AG20443 (cell line): Measurements from ENCODE around the gene GOLGA6L10.
"Not testable (repeated sequence)": the region's sequence is repeated elsewhere in the genome, so short reads cannot be mapped to it uniquely, and the experiment has no call there.

ENCODE experiments used
- DNase-seq: peaks from one replicate; pipeline ENCODE4 v3.0.0; 2012; ENCODE audit warnings: low spot score, mixed read lengths

The GOLGA6L10 gene

GRCh38 chr15:82317516-82317915, 31.8 kb downstream of the GOLGA6L10 start:
- DNase-seq: not testable (repeated sequence)

GRCh38 chr15:82317091-82317489, 32.2 kb downstream of the GOLGA6L10 start:
- no peak for DNase-seq

- not testable (repeated sequence) for DNase-seq
Observed at GRCh38 chr15:82316247-82317090, 32.8 kb downstream of the GOLGA6L10 start.

GRCh38 chr15:82315519-82316246, 33.6 kb downstream of the GOLGA6L10 start:
- DNase-seq: no peak

- DNase-seq: no peak
Observed at GRCh38 chr15:82314769-82315518, 34.3 kb downstream of the GOLGA6L10 start.

GRCh38 chr15:82313951-82314768, 35.1 kb downstream of the GOLGA6L10 start:
- not testable (repeated sequence) for DNase-seq

- DNase-seq: no peak
Observed at GRCh38 chr15:82313446-82313845, 35.8 kb downstream of the GOLGA6L10 start.

- DNase-seq: no peak
Observed at GRCh38 chr15:82312586-82313349, 36.5 kb downstream of the GOLGA6L10 start.

GRCh38 chr15:82311321-82311720, 38.0 kb downstream of the GOLGA6L10 start:
- DNase-seq: not testable (repeated sequence)

- no peak for DNase-seq
Observed at GRCh38 chr15:82309802-82310201, 39.5 kb downstream of the GOLGA6L10 start.

- no peak for DNase-seq
Observed at GRCh38 chr15:82307714-82308081, 41.6 kb downstream of the GOLGA6L10 start.

GRCh38 chr15:82306791-82307713, 42.2 kb downstream of the GOLGA6L10 start:
- DNase-seq: no peak

- no peak for DNase-seq
Observed at GRCh38 chr15:82305621-82306048, 43.6 kb downstream of the GOLGA6L10 start.

- DNase-seq: no peak
Observed at GRCh38 chr15:82304778-82305090, 44.5 kb downstream of the GOLGA6L10 start.

- no peak for DNase-seq
Observed at GRCh38 chr15:82303956-82304777, 45.1 kb downstream of the GOLGA6L10 start.

GRCh38 chr15:82301296-82302016, 47.8 kb downstream of the GOLGA6L10 start:
- DNase-seq: no peak

GRCh38 chr15:82300883-82301282, 48.4 kb downstream of the GOLGA6L10 start:
- DNase-seq: no peak

- DNase-seq: not testable (repeated sequence)
Observed at GRCh38 chr15:82300326-82300725, 48.9 kb downstream of the GOLGA6L10 start.
